ENCODE data around the gene LRRC75A.
A peak's percentile ranks its signal among the peaks of the same experiment; 100 is the strongest.
"Not testable (repeated sequence)": the region's sequence is repeated elsewhere in the genome, so short reads cannot be mapped to it uniquely, and the experiment has no call there.

The LRRC75A gene, protein sequence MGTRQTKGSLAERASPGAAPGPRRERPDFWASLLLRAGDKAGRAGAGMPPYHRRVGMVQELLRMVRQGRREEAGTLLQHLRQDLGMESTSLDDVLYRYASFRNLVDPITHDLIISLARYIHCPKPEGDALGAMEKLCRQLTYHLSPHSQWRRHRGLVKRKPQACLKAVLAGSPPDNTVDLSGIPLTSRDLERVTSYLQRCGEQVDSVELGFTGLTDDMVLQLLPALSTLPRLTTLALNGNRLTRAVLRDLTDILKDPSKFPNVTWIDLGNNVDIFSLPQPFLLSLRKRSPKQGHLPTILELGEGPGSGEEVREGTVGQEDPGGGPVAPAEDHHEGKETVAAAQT

DNA sequence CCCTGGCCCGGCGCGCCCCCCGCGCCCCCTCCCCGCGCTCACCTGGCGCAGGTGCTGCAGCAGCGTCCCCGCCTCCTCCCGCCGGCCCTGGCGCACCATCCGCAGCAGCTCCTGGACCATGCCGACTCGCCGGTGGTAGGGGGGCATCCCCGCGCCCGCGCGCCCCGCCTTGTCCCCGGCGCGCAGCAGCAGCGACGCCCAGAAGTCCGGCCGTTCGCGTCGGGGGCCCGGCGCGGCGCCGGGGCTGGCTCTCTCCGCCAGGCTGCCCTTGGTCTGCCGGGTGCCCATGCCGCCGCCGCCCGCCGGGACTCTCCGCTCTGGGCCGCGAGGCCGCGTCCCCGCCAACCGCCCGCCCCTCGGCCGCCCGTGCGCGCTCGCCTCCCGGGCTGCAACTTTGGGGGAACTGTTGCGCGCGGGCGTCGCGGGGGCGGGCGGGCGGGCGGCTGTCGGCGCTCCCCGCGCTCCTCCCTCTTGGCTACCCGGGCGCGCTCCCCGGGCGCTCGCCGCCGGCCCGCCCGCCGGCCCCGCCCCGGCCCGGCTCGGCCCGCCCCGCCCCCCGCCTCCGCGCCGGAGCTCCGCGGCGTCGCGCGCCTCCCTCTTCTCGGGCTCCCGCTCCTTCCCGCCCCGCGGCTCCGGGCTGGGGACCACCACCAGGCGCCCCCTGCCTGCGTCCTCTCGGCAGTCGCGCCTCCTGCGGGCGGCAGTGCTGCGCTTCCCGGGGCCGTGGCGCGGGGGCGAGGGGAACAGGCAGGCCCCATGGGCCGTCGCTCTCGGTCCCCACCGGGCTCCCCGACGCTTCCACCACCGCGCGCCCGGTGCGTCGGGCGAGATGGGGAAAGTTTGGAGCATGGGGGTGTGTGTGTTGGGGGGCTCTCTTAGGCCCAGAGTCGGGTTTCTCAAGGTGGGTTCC, at the start of gene LRRC75A:
LRRC75A (minus strand) TSS at position 491 of the 910 bp plus-strand sequence; CDS start at position 288, 203 bp downstream.
- DNase-seq, result peak in 1 of 2 experiments; percentile 8

DNA sequence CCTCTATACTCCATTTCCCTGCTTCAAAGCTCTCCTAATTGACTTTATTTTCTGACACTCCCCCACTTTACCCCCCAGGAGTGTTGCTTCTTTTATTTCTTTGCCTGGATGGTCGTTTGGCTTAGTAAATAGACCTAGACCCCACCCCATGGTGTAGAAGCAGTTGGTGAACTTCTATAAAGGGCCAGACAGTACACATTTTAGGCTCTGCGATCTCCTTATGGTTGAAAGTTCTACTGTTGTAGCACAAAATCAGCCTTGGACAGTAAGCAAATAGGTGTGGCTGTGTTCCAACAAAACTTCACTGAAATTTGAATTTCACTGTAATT, 45.1 kb upstream of the LRRC75A start:
- no peak for DNase-seq

DNA sequence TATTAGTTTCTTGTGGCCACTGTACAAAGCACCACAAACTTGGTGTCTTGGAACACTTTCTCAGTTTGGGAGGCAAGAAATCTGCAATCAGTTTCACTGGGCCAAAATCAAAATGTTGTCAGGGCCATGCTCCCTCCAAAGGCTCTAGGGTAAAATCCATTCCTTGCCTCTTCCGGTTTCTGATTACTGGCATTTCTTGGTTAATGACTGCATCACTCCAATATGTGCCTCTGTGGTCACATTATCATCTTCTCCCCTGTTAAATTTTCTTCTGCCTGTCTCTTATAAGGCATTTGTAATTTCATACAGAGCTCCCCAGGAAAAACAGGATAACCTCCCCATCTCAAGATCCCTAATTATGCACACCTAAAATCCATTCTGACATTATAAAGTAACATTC, 42.2 kb upstream of the LRRC75A start:
- DNase-seq, result no peak

DNA sequence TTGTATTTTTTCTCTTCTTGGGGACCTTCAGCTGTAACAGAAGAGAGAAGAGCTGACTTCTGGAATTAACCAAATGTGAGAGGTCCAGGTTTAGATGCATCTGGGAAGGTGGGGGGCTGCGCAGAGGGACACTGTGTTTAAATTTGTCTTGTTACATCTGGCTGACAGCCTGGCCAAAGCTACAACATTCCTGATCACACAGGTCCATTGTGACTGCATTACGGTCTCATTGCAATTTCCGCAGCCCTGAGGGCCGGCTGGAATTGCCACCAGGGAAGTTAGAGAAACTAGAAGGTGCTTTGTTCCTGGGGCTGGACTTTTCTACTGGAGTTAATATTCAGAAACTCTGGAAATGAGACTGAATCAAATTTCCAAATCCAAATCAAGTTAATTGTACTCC, 37.9 kb upstream of the LRRC75A start:
- DNase-seq, result no peak

DNA sequence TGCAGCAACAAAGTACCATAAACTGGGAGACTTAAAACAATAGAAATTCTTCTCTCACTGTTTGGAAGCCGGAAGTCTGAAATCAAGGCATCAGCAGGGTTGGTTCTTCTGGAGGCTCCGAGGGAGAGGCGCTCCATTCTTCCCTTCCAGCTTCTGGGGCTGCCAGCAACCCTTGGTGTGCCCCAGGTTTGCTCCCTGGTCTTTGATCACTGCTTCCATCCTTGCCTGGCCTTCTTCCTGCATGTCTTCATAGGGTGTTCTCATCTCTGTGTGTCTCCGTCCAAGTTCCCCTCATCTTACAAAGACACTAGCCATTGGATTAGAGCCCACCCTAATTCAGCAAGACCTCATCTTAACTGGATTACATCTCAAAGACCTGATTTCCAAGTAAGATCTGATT, 35.3 kb upstream of the LRRC75A start:
- no peak for DNase-seq

DNA sequence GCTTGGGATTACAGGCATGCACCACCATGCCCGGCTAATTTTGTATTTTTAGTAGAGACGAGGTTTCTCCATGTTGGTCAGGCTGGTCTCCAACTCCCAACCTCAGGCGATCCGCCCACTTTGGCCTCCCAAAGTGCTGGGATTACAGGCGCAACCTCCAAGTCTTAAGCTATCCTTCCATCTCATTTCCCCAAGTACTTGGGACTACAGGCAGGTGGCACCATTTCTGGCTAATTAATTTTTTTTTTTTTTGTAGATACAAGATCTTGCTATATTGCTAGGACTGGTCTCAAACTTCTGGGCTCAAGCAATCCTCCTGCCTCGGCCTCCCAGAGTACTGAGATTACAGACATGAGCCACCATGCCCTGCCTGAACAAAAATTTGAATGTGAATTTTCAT, 33.6 kb upstream of the LRRC75A start:
- not testable (repeated sequence) for DNase-seq

DNA sequence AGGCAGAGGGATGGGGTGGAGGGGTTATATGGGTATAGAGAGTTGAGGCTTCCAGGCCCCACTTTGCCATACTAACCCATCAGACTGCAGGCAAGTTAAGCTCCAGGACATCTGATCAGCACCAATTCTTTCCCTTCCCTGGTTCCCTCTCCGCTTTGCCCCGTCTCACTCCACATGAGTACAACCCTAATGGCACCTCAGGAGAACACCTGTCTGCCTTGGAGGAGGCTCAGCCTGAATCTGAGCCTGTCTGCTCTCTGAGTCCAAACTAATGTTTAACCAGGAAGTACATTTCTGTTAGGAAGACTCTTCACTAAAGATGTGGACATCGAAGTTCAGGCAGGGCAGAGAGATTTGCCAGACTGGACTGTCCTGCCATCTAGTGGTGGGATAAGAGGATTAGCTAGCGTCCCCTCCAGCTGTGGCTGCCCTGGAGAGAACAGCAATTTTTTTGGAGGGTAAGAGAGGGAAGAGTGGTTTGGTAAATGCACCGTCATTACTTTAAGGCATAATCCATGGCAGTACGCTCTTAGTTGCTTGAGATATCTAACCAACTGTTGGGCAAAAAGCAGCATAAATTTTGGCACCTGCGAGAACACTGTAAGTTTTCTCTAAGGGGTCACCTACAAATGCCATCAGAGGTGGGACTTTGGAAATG, 29.2 kb upstream of the LRRC75A start:
- peak; percentile 3 to 78 for DNase-seq

DNA sequence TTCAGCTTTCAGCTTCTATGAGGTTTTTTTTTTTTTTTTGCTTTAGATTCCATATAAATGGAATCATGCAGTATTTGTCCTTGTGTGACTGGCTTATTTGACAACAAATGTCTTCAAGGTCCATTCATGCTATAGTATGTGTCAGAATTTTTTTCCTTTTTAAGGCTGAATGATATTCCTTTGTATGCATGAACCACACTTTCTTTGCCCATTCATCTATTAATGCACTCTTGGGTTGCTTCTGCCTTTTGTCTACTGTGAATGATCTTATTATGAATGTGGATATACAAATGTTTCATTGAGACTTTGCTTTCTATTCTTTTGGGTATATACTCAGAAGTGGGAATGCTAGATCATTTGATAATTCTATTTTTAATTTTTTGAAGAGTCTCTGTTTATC, 27.0 kb upstream of the LRRC75A start:
- no peak for DNase-seq

DNA sequence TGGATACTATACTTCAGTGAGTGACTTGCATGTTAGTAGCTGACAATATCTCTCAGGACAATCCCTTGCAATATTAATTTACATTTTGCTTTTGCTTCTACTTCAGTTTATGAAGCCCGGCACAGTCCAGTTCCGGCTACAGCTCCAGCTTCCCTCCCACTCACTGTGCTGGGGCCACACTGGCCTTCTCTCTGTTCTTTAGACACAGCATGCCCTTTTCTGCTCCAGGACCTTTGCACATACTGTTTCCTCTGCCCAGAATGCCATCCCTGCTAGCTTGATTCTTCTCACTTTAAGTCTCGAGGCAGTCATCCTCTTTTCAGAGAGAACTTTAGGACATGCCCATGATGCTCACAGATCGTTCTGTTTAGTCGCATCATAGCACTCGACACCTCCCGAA, 25.5 kb upstream of the LRRC75A start:
- no peak for DNase-seq

DNA sequence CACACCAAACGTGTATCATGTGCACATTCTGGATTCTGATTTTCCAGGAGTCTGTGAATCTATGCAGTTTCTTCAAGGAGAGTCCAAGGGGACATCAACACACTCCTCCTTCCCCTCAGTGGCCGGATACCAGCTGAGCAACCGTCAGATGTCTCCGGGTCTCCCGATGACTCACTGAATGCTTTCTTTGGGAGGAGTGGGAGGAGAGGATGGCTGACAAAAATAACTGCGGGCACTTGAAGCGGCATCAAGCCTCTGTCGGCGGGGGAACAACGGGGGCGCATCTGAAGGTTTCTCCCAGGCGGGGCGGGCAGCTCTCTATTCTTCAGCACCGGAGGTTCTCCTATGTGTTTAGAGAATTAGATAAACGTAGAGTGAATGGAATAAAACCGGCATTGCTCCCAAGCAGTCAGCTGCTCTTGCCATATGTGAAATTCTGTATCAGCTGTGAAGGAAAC, 24.6 kb upstream of the LRRC75A start:
- peak in 1 of 2 experiments; percentile 16 for DNase-seq

DNA sequence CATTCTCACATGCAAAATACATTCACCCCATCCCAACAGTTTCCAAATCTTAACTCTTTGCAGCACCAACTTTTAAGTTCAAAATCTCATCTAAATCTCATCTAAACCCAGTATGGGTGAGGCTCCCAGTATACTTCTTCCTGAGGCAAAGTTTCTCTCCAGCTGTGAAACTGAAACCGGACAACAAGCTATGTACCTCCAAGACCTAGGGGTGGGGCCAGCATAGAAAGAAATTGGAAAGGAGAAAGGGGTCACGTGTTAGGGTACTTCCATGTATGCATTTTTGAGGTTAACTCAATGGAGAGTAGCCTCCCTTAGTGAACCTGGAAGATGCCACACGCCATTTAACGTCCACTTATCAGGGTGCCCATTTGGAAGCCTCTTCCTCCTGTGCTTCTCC, 23.9 kb upstream of the LRRC75A start:
- DNase-seq, result no peak

DNA sequence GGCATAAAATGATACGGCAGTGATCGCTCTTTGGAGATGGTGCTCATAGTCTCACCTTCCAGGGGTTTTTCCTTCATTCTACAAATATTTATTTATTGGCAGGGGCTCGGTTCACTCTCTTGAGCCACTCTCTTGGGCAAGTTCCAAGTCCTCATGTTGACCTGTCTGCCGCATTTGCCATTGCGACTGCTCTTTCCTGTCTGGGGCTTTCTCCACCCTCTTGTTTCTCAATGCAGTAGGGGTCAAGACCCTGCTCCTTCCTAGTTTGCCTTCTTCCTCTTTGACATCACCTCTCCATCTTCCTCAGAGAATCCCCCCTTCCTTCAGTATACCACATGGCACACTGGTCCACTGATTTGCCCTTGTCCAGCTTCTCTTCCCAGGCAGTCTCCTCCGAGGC, 21.9 kb upstream of the LRRC75A start:
- no peak for DNase-seq

DNA sequence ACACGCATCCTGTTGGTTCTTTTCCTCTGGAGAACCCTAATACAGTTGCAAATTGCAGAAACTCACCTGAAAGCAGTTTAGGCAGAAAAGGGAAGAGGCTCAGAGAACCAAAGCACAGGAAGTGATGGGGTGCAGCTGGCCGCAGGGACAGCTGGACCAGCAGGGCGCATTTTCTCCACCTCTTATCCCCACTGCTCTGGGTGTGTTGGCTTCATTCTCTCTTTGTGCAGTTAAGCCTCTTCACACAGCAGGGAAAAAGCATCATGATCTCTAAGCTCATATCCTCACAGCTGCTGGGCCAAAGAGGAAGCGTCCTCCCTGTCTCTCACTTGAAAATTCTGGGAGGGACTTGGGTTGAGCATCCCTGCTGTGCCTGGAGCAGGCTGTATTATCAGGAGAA, 20.0 kb upstream of the LRRC75A start:
- DNase-seq, result no peak

DNA sequence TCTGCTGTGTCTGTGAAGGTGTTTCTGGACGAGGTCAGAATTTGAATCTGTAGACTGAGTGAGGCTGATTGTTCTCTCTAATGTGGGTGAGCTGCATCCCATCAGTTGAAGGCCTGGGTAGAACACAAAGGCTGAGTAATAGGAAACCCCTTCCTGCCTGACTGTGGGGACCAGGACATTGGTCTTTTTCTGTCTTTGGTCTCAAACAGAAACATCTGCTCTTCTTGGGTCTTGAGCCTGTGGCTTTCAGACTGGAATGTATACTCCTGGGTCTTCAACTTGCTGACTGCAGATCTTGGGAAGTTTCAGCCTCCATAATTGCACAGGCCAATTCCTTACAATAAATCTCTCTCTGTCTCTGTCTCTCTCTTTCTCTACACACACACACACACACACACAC, 19.6 kb upstream of the LRRC75A start:
- DNase-seq, result no peak

DNA sequence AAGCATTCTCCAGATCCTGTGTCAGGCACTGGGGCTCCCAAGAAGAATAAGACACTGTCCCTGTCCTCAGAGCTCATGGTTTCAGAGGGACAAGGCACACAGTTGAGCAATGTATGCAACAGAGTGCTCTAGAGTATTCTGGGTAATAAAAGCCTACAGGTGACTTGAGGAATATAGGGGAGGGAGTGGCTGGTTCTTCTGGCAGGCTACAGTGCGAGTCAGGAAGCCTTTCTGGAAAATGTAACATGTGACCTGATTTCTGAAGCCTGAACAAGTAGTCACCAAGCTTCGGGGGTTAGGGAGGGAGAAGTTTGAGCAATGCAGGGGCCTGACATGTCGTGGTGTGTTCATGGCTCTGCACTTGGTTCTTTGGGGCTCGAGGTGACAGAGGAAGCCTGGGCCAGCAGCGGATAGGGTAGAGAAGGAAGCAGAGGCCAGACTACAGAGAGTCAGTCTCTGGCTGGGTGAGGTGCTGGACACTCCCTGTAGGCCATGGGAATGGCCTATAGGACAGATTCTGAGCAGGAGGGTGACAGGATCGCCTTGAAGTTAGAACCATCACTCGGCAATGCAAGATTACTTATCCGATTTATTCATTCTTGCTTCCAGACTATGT, 16.0 kb upstream of the LRRC75A start:
- no peak for DNase-seq

DNA sequence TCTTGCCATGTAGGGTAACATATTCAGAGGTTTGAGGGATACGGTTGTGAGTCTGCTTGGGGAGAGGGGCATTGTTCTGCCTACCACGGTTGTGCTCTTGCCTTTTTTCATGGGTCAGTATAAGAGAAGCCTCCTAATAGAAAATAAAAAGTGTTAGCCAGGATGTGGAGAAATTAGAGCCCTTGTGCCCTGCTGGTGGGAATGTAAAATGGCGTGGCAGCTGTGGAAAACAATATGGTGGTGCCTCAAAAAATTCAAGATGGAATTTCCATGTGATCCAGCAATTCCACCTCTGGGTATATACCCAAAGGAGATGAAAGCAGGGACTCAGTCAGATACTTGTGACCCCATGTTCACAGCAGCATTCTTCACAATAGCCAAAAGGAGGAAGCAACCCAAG, 14.2 kb upstream of the LRRC75A start:
- DNase-seq, result no peak

DNA sequence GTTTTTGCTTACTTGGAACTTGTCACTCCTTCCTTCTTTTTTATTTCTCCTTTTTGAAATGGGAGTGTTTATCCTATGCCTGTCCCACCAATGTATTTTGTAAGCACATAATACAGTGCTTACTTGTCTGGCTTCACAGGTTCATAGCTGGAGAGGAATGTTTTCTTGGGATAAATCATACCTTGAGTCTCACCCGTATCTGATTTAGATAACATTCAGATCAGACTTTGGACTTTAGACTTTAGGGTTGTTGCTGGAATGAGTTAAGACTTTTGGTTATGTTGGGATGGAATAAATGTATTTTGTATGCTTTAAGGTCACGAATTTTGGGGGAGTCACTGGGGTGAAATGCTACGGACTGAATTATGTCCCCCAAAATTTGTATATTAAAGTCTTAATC, 13.0 kb upstream of the LRRC75A start:
- no peak for DNase-seq

DNA sequence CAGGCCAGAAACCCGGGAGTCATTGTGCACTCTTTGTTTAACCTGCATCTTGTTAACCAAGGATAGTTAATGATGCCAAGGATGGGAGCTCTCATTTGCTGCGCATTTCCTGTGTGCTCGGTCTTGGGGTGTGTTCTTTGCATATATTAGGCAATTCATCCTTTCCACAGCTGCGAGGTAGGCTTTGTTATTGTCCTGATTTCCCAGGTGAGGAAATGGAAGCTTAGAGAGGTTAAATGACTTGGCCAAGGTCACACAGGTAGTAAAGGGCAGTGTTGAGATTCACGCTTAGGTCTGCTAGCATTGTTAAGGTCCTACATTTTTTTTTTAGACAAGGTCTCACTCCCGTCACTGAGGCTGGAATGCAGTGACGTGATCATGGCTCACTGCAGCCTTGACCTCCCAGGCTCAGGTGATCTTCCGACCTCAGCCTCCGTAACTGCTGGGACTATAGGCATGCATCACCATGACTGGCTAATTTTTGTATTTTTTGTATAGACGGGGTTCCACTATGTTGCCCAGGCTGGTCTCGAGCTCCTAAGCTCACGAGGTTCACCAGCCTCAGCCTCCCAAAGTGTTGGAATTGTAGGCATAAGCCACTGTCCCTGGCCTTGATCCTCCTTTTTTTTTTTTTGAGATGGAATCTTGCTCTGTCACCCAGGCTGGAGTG, 5.0 kb upstream of the LRRC75A start:
- no peak for DNase-seq

DNA sequence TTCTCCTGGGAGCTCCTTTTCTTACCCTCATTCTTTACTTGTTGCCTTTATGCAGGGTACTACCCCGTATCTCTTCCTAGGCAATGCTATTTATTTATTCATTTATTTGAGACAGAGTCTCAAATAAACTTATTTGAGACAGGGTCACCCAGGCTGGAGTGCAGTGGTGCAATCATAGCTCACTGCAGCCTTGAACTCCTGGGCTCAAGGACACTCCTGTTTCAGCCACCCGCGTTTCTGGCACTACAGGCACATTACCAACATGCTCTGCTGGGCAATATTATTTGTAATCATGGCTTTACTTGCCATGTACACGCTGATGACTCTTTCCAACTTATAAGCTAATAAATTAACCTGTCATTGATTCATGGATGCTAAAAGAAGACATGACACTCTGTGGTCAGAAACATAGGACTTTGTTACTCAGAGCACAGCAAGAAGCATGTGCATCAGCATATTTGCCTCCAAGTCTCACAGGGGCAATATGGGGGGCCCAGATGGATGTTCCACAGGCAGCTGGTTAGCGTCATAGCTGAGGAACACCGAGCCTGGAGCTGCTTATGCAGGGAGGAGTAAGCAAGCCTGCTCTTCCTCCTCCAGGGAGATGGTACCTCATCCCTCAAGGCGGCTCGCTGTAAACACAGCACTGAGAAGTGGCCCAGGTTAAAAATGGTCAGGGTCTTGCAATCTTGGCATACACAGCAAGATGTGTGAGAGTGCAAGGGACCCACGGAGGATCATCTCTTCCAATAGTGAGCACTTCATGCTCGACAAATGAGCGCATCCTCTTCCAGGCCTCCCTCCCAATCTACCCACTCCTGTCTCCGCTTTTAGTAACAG, 4.2 kb upstream of the LRRC75A start:
- no peak for DNase-seq

DNA sequence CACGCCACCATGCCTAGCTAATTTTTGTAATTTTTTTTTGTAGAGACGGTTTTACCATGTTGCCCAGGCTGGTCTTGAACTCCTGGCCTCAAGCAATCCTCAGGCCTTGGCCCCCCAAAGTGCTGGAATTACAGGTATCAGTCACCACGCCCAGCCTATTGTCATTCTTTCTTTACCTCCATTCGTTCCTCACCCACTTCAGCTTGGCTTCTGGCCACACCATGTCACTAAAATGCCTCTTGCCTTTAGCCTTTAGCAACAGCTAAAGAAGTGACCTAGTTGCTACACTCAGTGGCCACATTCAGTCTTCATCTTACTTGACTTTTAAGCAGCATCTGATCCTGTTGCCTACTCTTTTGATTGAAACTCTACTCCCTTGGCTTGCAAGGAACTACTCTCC, 3.6 kb upstream of the LRRC75A start:
- DNase-seq, result no peak

DNA sequence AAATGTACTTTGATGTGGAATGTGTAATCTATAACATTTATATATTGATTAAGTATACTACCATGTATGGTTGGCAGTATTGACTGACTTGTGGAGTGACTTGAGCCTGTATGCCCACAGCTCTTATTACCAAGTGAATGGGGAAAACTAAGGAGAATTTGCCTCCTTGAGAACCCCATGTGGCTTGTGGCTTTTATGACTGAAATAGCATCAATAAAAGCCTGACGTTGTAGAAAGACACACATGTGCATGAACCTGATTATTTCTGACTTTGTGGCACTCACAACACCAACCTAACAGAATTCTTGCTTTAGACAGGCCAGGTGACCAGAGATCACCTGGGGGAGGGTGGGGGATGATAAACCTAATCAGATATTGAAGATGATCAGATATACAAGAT, 2.1 kb upstream of the LRRC75A start:
- DNase-seq, result no peak
